HG02970 (cell line): ENCODE data around the gene F8.

Experiments
- ATAC-seq: cut with Tn5 transposase; IDR thresholded peaks from one replicate; pipeline ENCODE4 v1.9.1; 2021; ENCODE audit warnings: mild to moderate bottlenecking, moderate library complexity, moderate number of reproducible peaks; ENCODE audit not compliant: unreplicated experiment, low FRiP score

F8 gene

DNA sequence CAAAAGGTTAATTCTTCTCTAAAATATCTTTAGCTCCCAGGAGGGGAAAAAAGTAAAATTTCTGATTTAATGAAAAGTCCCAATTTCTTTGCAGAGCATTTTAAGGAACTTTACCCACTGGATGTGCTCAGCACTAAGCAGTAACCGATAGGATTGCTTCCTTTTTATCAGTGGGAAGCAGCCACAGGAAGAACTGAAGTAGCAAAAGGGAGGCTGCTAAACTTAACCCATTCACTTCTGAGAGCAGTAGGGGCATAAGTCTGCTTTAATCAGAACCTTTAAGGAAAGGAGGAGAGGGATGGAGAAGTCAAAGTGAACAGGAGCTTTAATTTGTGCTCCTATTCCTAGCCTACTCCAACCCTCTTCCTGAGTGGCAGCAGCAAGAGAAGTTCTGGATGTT, at the start of gene F8:
F8 (minus strand) TSS at position 139 of the 400 bp plus-strand sequence. CDS start 171 bp downstream, outside the sequence.
- ATAC-seq: no peak

DNA sequence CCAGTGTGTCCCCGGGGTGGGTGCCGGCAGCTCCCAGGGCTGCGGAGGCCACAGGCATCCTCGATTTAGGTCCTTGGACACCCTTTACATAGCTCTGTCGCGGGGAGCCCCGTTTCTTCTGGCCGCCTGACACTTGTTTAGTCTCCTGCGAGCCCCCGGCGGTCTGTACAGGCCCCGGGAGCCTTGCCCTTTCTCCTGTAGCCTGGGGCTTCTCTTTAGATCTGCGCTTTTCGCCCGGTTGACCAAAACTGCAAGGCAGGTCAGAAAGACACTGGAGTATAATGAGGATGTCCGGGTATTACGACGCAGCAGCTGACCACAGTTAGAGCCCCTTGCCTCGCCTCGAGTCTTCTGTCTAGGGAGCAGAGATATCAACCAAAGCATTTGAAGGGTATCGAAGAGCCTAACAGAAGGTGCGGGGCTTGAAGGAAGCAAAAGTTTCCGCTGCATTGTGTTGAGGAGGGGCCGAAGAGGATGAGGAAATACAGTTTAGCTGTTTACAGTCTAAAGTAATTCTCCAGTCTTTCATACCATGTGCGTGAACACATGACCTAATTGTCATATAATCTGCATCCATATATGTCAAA, 49.3 kb upstream of the F8 start:
- ATAC-seq: no peak

DNA sequence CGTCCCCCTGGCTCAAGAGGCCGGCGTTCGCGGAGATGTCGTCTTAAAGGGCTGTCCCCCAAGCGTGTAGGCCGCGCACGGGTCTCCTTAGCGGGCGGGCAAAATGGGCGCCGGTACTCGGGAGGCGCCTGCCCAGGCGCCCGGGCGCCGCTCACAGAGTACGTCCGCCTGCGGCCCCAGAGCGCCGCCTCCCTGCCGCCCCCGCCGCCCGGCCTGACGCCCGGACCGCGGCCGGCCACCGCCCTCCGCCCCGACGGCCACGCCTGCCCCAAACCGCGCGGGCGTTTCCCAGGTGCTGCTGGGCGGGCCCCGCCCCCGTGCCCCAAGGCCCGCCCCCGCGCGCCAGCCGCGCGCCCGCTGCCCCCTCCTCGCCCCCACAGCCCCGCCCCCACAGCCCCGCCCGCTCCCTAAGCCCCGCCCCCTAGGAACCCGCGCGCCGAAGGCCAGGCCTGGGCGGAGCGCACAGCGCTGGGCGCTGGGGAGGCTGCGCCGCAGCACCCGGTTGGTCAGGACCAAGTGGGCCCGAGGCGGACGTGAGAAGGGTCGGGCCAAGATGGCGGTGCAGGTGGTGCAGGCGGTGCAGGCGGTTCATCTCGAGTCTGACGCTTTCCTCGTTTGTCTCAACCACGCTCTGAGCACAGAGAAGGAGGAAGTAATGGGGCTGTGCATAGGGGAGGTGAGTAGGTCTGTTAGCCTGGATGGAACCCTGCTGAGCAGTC, 48.6 kb upstream of the F8 start, which contains the start of the genes BRCC3, CMC4 and MTCP1:
BRCC3 (plus strand) TSS at position 534 of the 719 bp plus-strand sequence; CDS start at position 554, 20 bp downstream.
CMC4 (minus strand) TSS at position 162 of the 719 bp plus-strand sequence. CDS start 7,113 bp downstream, outside the sequence.
MTCP1 (minus strand) TSS at position 162 of the 719 bp plus-strand sequence. CDS start 5,126 bp downstream, outside the sequence.
- peak; percentile 82 for ATAC-seq

DNA sequence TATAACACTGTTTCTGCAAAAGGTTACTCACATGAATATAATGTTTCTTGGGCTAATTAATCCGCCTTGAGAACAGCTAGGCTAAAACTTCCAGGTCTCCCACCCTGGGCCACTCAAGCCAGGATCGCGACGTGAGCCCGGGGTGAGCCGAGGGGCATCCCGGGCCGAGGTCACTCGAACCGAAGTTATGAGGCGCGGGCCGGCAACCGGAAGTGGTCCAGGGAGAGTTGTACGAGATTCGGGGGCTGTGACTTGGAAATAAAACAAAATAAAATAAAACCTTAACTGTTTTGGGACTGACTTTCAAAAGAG, 48.1 kb upstream of the F8 start:
- ATAC-seq: peak; percentile 25

DNA sequence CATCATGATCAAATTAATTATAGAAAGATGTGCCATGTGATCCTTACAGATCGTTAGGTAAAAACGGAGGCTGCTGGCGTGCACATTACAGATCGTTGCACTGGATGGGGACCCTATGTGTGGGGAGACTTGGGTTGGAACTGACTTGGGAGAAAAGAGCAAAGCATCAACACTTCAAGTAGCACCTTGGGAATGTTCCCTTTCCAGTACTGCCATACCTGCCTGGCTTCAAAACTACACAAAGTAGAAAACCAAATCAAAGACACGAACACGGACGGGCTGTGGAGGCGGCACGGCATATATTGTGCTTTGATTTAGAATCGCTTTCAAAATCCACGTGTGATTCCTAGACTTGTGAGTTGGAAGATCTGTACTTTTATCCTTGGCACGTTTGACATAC, 47.5 kb upstream of the F8 start:
- no peak for ATAC-seq

DNA sequence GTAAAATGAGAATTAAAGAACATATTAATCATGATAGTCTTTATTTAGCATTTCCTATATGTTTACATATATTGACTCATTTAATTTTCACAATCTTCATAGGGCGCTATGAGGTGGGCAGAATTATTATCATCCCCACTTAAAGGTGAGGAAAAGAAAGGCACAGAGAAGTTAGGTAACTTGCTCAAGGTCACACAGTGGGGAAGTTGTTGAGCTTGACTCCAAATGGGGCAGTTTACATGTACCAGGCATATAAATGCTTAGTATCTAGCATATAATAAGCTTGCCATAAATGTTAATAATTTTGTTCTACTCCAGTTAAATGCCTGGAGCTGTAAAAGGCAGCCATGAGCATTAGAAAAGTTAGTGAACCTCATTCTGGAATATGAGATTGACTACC, 46.9 kb upstream of the F8 start:
- no peak for ATAC-seq

DNA sequence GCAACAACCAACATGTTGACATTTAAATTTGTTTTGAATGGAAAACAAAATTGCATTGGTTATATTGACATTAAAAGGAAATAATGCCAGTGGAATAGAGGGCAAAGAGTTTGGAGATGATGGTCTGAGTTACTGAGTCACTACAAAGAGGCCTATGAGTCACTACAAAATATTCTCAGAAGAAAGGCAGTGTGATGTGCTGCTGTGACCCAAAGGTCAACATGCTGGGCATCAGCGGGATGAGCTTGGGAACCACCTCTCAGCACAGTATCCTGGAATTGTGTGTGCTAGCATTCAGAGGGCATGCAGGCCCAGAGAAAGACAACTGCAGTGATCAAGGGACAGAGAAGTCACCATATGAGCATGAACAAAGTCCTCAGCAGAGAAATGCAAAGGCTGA, 45.6 kb upstream of the F8 start:
- ATAC-seq: no peak

DNA sequence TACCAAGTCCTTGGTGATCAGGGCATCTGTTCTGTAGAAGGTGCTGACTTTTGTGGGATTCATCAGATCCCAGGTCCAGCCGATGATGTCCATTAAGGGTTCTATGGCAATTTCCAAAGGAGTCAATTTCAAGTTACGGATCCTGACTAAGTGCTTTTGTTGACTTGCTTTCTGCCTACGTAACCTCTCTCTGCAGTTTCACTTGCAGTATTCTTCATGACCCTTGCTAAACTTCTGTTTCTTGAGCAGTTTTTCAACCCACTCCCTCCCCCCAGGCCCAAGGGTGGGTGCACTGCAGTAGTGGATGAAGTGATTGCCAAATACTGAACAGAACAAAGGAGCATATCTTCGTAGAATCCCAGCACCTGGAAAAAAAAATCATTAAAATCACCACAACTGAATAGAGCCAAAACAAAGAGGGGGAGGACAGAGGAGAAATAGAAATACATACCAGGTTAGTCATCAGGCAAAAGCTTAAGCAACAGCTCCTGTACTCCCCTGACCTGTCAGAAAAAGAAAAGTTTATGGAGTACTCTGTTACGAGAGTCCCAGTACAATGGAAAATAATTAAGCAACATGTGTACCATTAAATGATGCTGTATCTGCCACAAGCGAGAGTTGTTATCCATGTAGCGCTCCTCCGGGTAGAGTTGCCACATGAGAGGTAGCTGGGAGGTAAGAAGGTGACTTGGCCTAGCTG, 42.7 kb upstream of the F8 start:
- no peak for ATAC-seq

DNA sequence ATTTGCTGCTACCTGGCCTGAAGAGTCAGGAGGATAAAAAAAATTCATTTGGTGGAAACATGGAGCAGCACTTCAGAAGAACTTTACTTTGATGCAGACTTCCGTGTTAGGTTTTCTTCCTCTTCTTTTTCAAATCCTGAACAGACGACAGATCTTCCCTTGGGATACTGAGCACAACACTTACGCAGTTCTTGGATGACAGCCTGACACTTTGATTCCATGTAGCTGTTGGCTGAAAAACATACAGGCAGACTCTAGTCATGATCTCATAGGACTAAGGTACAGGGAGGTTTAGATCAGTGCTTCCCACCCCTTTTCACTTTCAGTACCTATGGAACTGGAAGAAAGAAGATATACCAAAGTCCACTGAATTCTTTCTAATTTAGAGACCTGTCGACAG, 39.2 kb upstream of the F8 start:
- ATAC-seq: no peak

DNA sequence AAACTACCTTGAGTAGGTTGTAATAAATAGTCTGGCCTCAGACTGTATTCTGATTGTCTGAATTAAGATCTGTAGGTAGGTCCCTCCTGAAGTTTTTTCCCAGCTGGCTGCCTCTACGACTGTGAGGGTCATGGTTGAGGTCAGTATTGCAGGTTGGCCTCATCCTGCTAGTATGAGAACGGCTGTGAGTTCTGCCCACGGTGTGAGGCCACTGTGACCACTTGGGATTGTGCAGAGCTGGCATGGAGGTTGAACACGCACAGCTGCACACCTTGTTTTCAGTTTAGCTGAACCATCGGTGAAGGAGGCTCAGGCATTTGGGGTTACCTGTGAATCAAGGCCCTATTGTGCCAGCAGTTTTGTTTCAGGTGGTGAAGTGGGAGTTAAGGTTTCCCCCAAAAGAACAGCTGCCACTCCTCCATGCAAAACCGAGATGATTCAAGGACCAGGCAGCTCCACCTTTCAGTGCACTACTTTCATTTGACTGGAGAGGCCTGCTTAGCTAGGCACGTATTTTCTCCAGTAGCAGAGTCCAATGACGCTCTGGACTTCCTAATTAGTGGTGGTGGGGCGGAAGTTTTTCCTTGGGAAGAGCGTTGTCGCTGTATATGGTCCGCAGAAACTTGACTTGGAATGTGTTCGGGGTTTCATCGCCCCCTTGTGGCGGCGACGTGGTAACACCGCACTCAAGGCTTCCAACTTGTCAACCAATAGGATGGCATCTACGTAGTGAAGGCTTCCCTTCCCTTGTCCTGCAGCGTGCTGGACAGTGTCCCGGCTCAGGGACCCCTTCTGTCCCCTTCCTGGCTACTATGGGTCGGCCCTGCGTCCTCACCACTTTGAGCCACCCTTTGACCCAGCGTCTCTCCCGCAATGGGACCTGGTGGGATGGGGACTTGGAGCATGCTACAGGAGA, 34.6 kb upstream of the F8 start:
- ATAC-seq: peak; percentile 58

DNA sequence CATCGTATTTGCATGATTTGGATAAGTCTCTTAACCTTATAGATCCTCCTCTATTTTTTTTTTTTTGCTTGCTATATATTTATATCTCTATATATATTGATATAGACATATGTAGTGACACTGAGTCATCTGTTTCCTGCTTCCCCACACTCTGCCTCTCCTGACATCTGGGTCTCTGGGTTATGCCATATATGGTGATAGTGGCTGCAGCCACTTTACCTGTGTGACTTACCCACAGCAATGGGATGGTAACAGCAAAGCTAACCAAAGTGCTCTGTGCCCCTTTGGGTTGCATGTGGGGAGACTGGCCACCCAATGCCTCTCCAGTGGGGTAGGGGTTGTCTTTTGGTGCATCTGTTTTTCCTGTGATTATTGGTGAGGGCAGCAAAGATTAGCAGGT, 33.9 kb upstream of the F8 start:
- no peak for ATAC-seq

DNA sequence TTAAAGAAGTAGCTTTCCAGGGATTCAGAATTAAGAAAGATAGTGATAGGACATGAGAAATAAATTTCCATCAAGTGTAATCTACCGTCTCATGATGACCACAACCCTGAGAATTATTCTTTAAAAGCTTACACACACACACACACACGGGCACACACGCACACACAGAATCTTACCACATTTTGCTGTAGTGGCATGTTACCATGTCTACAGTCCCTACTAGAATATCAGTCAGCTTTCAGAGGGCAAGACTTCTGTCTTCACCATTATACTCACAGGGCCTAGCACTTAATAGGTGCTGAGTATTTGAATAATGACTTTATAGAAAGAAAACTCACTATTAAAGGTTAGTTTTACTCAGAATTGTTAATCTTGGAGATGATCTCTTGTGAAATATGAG, 33.0 kb upstream of the F8 start:
- no peak for ATAC-seq

DNA sequence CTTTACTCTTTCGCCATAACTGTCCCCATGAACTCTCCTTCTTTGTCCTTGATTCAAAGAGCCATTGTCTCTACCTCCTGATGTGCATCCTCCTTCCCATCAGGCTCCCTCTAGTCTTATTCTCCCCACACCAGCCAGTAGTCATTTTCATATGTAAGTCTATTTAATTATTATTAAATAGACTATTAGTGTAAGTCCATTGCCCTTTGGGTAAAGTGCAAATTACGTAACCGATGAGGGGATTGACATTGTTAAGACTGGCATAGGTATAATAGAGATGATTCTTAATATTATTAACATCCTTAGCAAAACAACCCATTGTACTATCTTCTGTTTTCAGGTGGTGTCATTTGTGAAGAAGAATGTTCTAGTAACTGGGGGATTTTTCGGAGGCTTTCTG, 31.7 kb upstream of the F8 start:
- no peak for ATAC-seq

DNA sequence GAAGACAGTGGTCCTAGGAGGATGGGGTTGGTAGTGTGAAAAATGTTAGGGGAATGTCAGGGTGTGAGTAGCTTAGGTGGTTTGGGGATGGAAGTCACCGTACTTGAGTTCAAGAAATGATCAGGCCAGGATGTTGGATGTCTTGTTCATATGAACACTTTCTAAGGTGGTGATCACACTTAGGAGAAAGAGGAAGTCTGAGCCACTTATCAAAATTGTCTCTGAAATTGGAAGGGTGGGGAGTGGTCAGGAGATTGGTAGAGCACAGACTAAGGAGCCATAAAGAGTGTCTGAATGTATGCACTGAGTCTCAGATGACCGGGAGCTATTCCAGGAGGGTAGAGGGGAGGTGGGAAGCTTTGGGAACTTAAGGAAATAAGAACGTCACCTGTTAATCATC, 31.1 kb upstream of the F8 start:
- no peak for ATAC-seq

DNA sequence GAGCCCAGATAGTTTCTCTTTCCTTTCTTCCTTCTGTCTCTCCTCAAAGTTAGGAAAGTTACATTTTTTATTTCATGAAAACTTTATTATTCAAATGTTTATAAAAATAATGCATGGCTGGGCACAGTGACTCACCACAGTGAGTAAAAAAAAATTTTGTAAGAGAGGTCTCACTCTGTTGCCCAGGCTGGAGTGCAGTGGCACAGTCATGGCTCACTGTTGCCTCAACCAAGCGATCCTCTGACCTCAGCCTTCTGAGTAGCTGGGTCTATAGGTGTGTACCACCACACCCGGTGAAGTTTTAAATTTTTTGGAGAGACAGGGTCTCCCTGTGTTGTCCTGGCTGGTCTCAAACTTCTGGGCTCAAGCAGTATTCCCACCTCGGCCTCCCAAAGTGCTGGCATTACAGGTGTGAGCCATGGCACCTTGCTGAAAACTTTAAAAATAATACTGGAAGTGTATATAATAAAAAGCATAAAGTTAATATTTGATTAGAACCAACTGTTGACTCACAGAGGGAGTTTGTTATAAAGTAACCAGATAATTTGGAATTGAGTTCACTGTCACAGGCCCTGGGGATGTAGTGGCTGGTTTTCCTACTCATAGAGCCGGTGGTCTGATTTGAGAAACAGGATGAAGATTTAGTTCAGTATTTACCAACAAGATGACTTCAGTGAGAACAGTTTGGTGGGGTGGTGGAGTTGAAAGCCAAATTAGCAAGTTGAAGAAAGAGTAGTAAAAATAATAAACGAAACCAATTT, 30.4 kb upstream of the F8 start:
- ATAC-seq: no peak

DNA sequence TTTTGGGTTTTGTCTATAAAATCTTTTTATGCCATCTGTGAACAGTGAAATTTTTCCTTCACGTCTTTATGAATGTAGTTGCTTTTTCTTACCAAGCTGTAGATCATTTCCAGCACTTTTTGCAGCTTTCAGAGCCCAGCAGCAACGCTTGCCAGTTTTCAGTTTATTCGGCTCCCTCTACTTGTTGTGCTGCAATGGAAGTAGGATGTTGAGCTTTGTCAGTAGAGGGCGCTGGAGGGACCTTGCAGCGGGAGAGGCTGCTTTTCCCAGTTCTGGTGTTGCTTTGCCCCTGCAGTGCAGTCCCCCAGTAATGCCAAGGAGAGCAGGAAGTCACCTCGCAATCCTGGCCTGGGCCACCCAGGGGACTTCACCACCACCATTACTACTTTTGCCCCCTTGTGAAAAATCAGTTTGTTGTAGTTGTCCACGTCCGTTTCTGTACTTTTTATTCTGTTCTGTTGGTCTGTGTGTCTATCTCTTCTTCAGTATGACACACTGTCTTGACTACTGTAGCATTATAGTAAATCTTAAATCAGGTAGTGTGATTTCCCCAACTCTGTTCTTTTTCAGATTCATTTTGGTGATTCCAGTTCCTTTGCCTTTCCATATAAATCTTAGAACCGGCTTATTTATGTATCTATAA, 26.6 kb upstream of the F8 start:
- ATAC-seq: no peak

DNA sequence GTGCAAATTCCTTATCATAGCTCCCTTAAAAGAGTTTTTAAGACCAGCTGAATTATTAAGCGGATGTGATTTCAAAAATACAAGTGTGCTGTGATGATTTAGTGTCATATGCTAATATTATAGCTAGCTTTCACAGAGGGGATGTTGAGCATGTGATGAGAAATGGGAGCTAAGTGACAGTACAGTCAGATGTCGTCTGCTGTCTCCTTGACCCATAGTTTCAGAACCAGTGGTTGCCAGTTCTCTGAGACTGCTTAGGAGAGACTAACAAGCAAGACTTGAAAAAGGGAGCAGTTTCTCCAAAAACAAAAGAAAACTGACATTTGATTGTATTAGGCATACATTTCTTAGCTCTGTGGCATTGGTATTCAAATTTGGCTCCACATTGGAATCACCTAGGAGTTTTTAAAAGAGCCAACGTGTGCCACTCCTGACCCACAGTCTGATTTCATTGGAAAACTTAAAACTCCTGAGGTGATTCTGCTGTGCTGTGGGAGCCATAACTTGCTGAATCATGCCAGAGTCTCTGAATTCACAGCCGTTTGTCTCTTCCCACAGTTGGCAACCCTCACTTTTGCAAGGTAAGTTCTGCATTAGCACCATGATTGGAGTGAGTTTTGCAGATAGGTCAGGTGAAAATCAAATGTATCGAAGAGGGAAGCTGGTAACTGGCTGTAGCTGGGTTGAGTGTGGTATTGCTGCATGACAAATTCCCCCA, 24.4 kb upstream of the F8 start:
- ATAC-seq: no peak

DNA sequence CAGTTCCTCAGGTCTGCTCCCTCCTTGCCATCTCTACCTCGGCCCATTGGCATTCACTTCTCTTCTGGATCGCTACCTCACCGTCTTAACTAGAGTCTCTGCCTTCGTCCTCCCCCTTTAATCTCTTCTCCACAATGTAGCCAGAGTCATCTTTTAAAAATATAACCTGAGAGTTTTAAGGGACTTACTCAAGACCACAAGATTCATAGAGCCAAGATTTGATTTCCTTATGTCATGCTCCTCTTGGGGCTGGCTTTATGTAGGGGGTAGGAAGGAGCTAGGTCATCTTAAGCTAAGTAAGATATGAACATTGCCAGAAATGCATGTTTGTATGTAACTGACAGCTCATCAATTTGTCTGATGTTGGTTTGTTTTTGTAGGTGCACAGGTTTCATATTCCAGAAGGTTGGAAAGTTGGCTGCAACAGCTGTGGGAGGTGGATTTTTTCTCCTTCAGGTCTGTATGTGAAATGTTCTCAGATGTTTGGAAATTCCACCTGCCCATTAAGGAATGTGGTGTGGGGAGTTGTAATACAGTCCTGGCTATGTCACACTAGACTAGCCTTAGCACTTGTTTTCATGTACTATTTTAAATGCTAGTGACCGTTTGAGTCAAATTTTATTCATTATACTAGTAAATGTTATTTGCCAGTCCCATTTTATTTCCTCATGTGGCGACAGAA, 23.7 kb upstream of the F8 start:
- no peak for ATAC-seq
